Neural cell (in vitro differentiated cells): ENCODE results near the gene MEGF11. TPM values are rescaled to one million over a fixed set of nuclear protein-coding genes. Genes with fewer than 3 reads are reported as not detected.

Source experiments
- H2AFZ ChIP-seq: fragments of 200-600, 300-800 bp; sonication (generic), shearing (Covaris generic); 2 replicates; pipeline ENCODE4 v1.6.0; 2014; ENCODE audit warnings: low read depth, mild to moderate bottlenecking, antibody characterized with exemption, low read length, moderate library complexity
- H3F3A ChIP-seq: fragments of 200-600 bp; shearing (Covaris generic); 2 replicates; pipeline ENCODE4 v1.6.1; 2016; ENCODE audit warnings: mild to moderate bottlenecking, moderate library complexity, mixed read lengths, antibody characterized with exemption, low read length; ENCODE audit not compliant: insufficient read depth, poor library complexity, severe bottlenecking
- H3K27ac ChIP-seq: fragments of 200-600, 300-800 bp; sonication (generic), shearing (Covaris generic); 2 replicates; pipeline ENCODE4 v1.5.1; 2014; ENCODE audit warnings: mild to moderate bottlenecking, low read length, moderate library complexity
- H3K27me3 ChIP-seq: fragments of 300-800, 200-600 bp; sonication (generic), shearing (Covaris generic); 2 replicates; pipeline ENCODE4 v1.6.0; 2014; ENCODE audit warnings: mild to moderate bottlenecking, low read depth, low read length, moderate library complexity; ENCODE audit not compliant: insufficient read depth
- H3K36me3 ChIP-seq: fragments of 300-800, 200-600 bp; sonication (generic), shearing (Covaris generic); 2 replicates; pipeline ENCODE4 v1.5.1; 2014; ENCODE audit warnings: mild to moderate bottlenecking, antibody characterized with exemption, low read length, moderate library complexity; ENCODE audit not compliant: insufficient read depth
- H3K4me2 ChIP-seq: fragments of 300-800, 200-600 bp; sonication (generic), shearing (Covaris generic); 2 replicates; pipeline ENCODE4 v1.6.0; 2014; ENCODE audit warnings: mild to moderate bottlenecking, low read length
- H3K4me3 ChIP-seq: fragments of 300-800, 200-600 bp; sonication (generic), shearing (Covaris generic); 2 replicates; pipeline ENCODE4 v1.5.1; 2014; ENCODE audit warnings: mild to moderate bottlenecking, low read length, moderate library complexity
- H3K79me2 ChIP-seq: fragments of 200-600 bp; shearing (Covaris generic); replicated peaks from 2 replicates; pipeline ENCODE4 v1.6.0; 2014; ENCODE audit warnings: mild to moderate bottlenecking, low read length, moderate library complexity; ENCODE audit not compliant: insufficient read depth
- H3K9ac ChIP-seq: fragments of 300-800, 200-600 bp; sonication (generic), shearing (Covaris generic); 2 replicates; pipeline ENCODE4 v1.6.1; 2016; ENCODE audit warnings: mild to moderate bottlenecking, low read length, mixed read lengths
- H3K9me2 ChIP-seq: fragments of 200-600 bp; shearing (Covaris generic); 2 replicates; pipeline ENCODE4 v1.6.1; 2016; ENCODE audit warnings: mild to moderate bottlenecking, low read length, mixed read lengths; ENCODE audit not compliant: insufficient read depth
- H3K9me3 ChIP-seq: fragments of 200-600, 300-800 bp; sonication (generic), shearing (Covaris generic); 2 replicates; pipeline ENCODE4 v1.6.1; 2016; ENCODE audit warnings: mild to moderate bottlenecking, mixed run types, low read length, moderate library complexity, mixed read lengths
- H4K20me1 ChIP-seq: fragments of 200-600 bp; shearing (Covaris generic); 2 replicates; pipeline ENCODE4 v1.6.1; 2016; ENCODE audit warnings: mild to moderate bottlenecking, mixed run types; ENCODE audit not compliant: insufficient read depth
- EP300 ChIP-seq: fragments of 450-650 bp; conservative IDR thresholded peaks from 2 replicates; pipeline ENCODE4 v1.6.1; 2014; ENCODE audit warnings: antibody characterized with exemption, mild to moderate bottlenecking, moderate library complexity; ENCODE audit not compliant: poor library complexity, severe bottlenecking
- EZH2 ChIP-seq: fragments of 200-600, 300-800 bp; shearing (Covaris generic), sonication (generic); IDR thresholded peaks from 2 replicates; pipeline ENCODE4 v1.6.1; 2014; ENCODE audit warnings: antibody characterized with exemption, low read length, borderline replicate concordance, mild to moderate bottlenecking; ENCODE audit not compliant: insufficient read depth, poor library complexity, severe bottlenecking
- MXI1 ChIP-seq: fragments of 450-650 bp; conservative IDR thresholded peaks from 2 replicates; pipeline ENCODE4 v1.6.1; 2014; ENCODE audit warnings: antibody characterized with exemption, mild to moderate bottlenecking; ENCODE audit not compliant: poor library complexity, severe bottlenecking
- POLR2AphosphoS5 ChIP-seq: IDR thresholded peaks from 2 replicates; pipeline ENCODE4 v1.6.1; 2012
- RAD21 ChIP-seq: fragments of 450-650 bp; conservative IDR thresholded peaks from 2 replicates; pipeline ENCODE4 v1.6.1; 2014; ENCODE audit warnings: antibody characterized with exemption, mild to moderate bottlenecking, moderate library complexity
- SMC3 ChIP-seq: fragments of 450-650 bp; conservative IDR thresholded peaks from 2 replicates; pipeline ENCODE4 v1.6.1; 2014; ENCODE audit warnings: antibody characterized with exemption, mild to moderate bottlenecking, moderate library complexity; ENCODE audit not compliant: poor library complexity
- TAF1 ChIP-seq: IDR thresholded peaks from 2 replicates; pipeline ENCODE4 v1.6.1; 2012; ENCODE audit warnings: low read depth
- polyA plus RNA-seq: library from polyadenylated mRNA; depleted of rRNA; stranded (reverse); fragments of >200 nt; gene quantifications from 2 replicates; pipeline ENCODE4 v1.2.3, GENCODE V29; 2014
- TF ChIP-seq, protein P1 (sequence below): fragments of 450-650 bp; IDR thresholded peaks from 2 replicates; pipeline ENCODE4 v1.5.1; 2014; ENCODE audit warnings: antibody characterized with exemption, mild to moderate bottlenecking, moderate library complexity; ENCODE audit not compliant: poor library complexity, severe bottlenecking
- TF ChIP-seq, protein P2 (sequence below): IDR thresholded peaks from 2 replicates; pipeline ENCODE4 v1.6.1; 2012; ENCODE audit warnings: borderline replicate concordance

The MEGF11 gene
- polyA plus RNA-seq, 1 donor from 2014 or later = 0.64 TPM

DNA sequence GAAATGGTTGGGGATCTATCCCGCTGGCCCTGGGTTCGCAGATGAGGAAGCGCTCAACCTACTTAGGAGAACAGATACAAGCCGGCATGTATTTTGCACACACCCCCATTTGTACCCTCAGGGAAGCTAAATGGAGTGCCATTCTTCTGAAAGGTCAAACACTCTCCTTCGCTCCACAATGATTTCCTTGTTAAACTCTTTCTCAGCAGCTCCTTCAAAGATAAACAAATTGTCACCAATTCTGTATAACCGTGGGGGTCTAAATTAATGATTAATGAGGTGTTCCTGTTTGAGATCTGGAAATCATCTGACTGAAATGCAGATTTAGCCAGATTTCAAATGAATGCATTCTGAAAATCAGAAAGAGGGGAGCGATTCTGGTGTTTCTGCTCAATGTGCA lies 124.0 kb downstream of the MEGF11 start:
- Histone ChIP-seq H3F3A (no peaks in the 10 kb centered on the region), H3K27me3 (no peaks in the 10 kb centered on the region), H3K9me3 (no peaks in the 10 kb centered on the region), H3K27ac (no peak overlapping the region), H3K36me3 (no peaks in the 10 kb centered on the region), H3K4me3 (no peak overlapping the region), H4K20me1 (no peaks in the 10 kb centered on the region), H3K9me2 (no peaks in the 10 kb centered on the region), H3K4me2 (no peak overlapping the region), H3K9ac (no peak overlapping the region), H2AFZ (no peak overlapping the region), H3K79me2 (no peaks in the 10 kb centered on the region)
- TF ChIP-seq, protein P1, sequence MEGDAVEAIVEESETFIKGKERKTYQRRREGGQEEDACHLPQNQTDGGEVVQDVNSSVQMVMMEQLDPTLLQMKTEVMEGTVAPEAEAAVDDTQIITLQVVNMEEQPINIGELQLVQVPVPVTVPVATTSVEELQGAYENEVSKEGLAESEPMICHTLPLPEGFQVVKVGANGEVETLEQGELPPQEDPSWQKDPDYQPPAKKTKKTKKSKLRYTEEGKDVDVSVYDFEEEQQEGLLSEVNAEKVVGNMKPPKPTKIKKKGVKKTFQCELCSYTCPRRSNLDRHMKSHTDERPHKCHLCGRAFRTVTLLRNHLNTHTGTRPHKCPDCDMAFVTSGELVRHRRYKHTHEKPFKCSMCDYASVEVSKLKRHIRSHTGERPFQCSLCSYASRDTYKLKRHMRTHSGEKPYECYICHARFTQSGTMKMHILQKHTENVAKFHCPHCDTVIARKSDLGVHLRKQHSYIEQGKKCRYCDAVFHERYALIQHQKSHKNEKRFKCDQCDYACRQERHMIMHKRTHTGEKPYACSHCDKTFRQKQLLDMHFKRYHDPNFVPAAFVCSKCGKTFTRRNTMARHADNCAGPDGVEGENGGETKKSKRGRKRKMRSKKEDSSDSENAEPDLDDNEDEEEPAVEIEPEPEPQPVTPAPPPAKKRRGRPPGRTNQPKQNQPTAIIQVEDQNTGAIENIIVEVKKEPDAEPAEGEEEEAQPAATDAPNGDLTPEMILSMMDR = no peak
- TF ChIP-seq, protein P2, sequence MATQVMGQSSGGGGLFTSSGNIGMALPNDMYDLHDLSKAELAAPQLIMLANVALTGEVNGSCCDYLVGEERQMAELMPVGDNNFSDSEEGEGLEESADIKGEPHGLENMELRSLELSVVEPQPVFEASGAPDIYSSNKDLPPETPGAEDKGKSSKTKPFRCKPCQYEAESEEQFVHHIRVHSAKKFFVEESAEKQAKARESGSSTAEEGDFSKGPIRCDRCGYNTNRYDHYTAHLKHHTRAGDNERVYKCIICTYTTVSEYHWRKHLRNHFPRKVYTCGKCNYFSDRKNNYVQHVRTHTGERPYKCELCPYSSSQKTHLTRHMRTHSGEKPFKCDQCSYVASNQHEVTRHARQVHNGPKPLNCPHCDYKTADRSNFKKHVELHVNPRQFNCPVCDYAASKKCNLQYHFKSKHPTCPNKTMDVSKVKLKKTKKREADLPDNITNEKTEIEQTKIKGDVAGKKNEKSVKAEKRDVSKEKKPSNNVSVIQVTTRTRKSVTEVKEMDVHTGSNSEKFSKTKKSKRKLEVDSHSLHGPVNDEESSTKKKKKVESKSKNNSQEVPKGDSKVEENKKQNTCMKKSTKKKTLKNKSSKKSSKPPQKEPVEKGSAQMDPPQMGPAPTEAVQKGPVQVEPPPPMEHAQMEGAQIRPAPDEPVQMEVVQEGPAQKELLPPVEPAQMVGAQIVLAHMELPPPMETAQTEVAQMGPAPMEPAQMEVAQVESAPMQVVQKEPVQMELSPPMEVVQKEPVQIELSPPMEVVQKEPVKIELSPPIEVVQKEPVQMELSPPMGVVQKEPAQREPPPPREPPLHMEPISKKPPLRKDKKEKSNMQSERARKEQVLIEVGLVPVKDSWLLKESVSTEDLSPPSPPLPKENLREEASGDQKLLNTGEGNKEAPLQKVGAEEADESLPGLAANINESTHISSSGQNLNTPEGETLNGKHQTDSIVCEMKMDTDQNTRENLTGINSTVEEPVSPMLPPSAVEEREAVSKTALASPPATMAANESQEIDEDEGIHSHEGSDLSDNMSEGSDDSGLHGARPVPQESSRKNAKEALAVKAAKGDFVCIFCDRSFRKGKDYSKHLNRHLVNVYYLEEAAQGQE = no peak
- TF ChIP-seq TAF1 (no peak), RAD21 (no peak), EZH2 (no peak), EP300 (no peak), MXI1 (no peak)

DNA sequence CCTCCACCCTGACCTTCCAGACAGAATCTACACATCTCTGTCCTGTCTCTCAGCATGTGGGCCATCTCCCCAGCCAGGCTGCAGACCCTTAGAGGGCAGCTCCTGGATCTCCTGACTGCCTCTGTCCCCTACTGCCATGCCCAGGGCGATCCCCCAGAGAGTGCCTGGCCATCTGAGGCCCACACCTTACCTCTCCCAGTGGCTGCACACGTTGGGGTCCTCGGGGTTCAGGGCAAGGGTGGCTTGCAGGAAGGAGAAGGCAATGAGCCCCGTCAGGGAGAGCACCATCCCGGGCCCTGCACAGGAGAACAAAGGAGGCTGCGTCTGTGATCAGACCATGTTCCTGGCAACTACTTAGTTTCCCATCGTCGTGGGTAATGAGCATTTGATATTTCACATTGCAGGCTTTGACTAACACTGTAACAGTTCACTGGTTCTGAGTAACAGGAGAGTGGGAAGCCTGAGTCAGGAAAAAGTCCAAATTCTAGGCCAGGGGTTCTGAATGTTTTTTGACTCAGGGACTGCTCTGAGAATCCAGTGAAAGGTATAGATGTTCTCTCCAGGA lies 125.4 kb downstream of the MEGF11 start:
- no peak overlapping the region for H3K4me3 ChIP-seq
- no peaks in the 10 kb centered on the region for H3K9me2 ChIP-seq
- H3K79me2 ChIP-seq = no peaks in the 10 kb centered on the region
- H3K27ac ChIP-seq = no peak overlapping the region
- H3K9me3 ChIP-seq = no peaks in the 10 kb centered on the region
- H2AFZ ChIP-seq = no peak overlapping the region
- no peaks in the 10 kb centered on the region for H3K27me3 ChIP-seq
- no peaks in the 10 kb centered on the region for H3F3A ChIP-seq
- no peaks in the 10 kb centered on the region for H3K36me3 ChIP-seq
- TF ChIP-seq EZH2 (no peak), MXI1 (no peak), RAD21 (no peak)
- H4K20me1 ChIP-seq = no peaks in the 10 kb centered on the region
- H3K4me2 ChIP-seq = no peak overlapping the region
- no peak overlapping the region for H3K9ac ChIP-seq

DNA sequence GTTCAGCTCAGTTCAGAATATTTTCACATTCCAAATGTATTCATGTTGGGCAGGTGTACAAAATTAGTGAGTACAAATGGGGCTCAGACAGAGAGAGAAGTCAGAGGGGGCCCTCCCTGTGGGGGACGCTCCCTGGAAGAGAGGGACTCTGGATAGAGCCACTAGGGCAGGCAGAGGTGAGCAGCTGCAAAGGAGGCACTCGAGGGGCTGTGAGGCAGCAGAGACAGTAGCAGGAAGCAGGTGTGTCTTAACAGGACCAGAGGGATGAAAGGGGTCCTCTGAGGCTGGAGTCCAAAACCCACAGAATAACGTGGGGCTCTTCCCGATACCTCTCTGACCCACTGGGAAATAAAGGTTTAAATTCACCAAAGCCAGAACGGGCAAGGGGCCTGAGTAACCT lies 127.1 kb downstream of the MEGF11 start:
- Histone ChIP-seq H3K36me3 (no peaks in the 10 kb centered on the region), H3K9ac (no peak overlapping the region), H3K9me2 (no peaks in the 10 kb centered on the region), H3K79me2 (no peaks in the 10 kb centered on the region), H3K4me2 (no peak overlapping the region), H3K4me3 (no peak overlapping the region), H3K9me3 (no peaks in the 10 kb centered on the region), H3K27ac (no peak overlapping the region), H3K27me3 (no peaks in the 10 kb centered on the region), H4K20me1 (no peaks in the 10 kb centered on the region), H2AFZ (no peak overlapping the region), H3F3A (no peaks in the 10 kb centered on the region)
- TF ChIP-seq EP300 = no peak
- no peak for TF ChIP-seq EZH2
- TF ChIP-seq MXI1 = no peak
- TF ChIP-seq RAD21 = no peak
- no peak for TF ChIP-seq SMC3
- TF ChIP-seq, protein P1 = no peak
- TF ChIP-seq, protein P2 = no peak
- no peak for TF ChIP-seq TAF1
- TF ChIP-seq POLR2AphosphoS5 = no peak
